HepG2 (cell line): ENCODE data around the gene VWA1. TPM values are rescaled to one million over a fixed set of nuclear protein-coding genes. Genes with fewer than 3 reads are reported as not detected.
A peak's percentile ranks its signal among the peaks of the same experiment; 100 is the strongest.

Experiments
- BRCA1 ChIP-seq: sonication (generic); formaldehyde crosslinking; IDR thresholded peaks from 2 replicates; pipeline ENCODE4 v1.4.0; 2020; ENCODE audit warnings: missing genetic modification reagents
- CEBPG ChIP-seq: IDR thresholded peaks from 2 replicates; pipeline ENCODE4 v1.6.1; 2016
- ELF1 ChIP-seq: sonication (generic); formaldehyde crosslinking; IDR thresholded peaks from 2 replicates; pipeline ENCODE4 v1.4.0; 2020; ENCODE audit warnings: missing genetic modification reagents
- PRPF4 ChIP-seq: fragments of 200-400 bp; formaldehyde crosslinking; IDR thresholded peaks from 2 replicates; pipeline ENCODE4 v1.6.1; 2016; ENCODE audit warnings: low read length, low read depth; ENCODE audit not compliant: poor library complexity, severe bottlenecking
- TGIF2 ChIP-seq: IDR thresholded peaks from 2 replicates; pipeline ENCODE4 v1.6.1; 2016; ENCODE audit warnings: control low read depth, missing compliant biosample characterization
- ZNF180 ChIP-seq: sonication (generic); formaldehyde crosslinking; IDR thresholded peaks from 2 replicates; pipeline ENCODE4 v1.4.0; 2020; ENCODE audit warnings: low read depth, missing genetic modification reagents, borderline replicate concordance
- ZNF253 ChIP-seq: sonication (generic); formaldehyde crosslinking; IDR thresholded peaks from 2 replicates; pipeline ENCODE4 v1.8.0; 2022; ENCODE audit warnings: mild to moderate bottlenecking, missing genetic modification reagents, borderline replicate concordance
- ZNF776 ChIP-seq: sonication (generic); formaldehyde crosslinking; IDR thresholded peaks from 2 replicates; pipeline ENCODE4 v1.4.0; 2020; ENCODE audit warnings: mild to moderate bottlenecking, missing genetic modification reagents
- polyA plus RNA-seq, 8 experiments: library from polyadenylated mRNA; depleted of rRNA in 3 of 8; stranded (reverse) in 7 of 8; unstranded in 1 of 8; fragments of >200 nt; fragmentation: Illumina TruSeq in 4 of 8; extraction: Trizol in 4 of 8; gene quantifications; 2 replicates each; pipeline versions ENCODE4 v1.2.1 to v1.2.3, GENCODE V29; 2011 to 2016; ENCODE audit warnings: low read depth in 4 of 8, missing spikeins in 1 of 8, mixed read lengths in 1 of 8; ENCODE audit not compliant: insufficient read depth in 1 of 8
- total RNA-seq, 5 experiments: library from RNA; depleted of rRNA; stranded (reverse); fragments of >200 nt; fragmentation: Illumina TruSeq; extraction: Trizol; gene quantifications; 2 replicates each; pipeline ENCODE4 v1.2.3, GENCODE V29; 2016; ENCODE audit warnings: low read depth in 1 of 5
- TF ChIP-seq, protein P1 (sequence below): IDR thresholded peaks from 2 replicates; pipeline ENCODE4 v1.6.1; 2012; ENCODE audit warnings: low read length, improper control_type of control experiment
- TF ChIP-seq, protein P2 (sequence below): sonication (generic); IDR thresholded peaks from 2 replicates; pipeline ENCODE4 v1.6.1; 2016; ENCODE audit warnings: low read depth, borderline replicate concordance
- TF ChIP-seq, protein P3 (sequence below): sonication (generic); formaldehyde crosslinking; IDR thresholded peaks from 2 replicates; pipeline ENCODE4 v1.4.0; 2020; ENCODE audit warnings: mild to moderate bottlenecking, missing genetic modification reagents, borderline replicate concordance
- TF ChIP-seq, protein P4 (sequence below): sonication (generic); formaldehyde crosslinking; IDR thresholded peaks from 2 replicates; pipeline ENCODE4 v1.4.0; 2020; ENCODE audit warnings: missing genetic modification reagents, borderline replicate concordance
- TF ChIP-seq, protein P5 (sequence below): sonication (generic); formaldehyde crosslinking; IDR thresholded peaks from 2 replicates; pipeline ENCODE4 v1.4.0; 2020; ENCODE audit warnings: mild to moderate bottlenecking, missing genetic modification reagents

Gene VWA1
- total and polyA plus RNA-seq, 2 of the 13 experiments (the other 11 are each of a cell fraction or from before 2014, with no cell fraction given), result 40.9 to 57.5 TPM

DNA sequence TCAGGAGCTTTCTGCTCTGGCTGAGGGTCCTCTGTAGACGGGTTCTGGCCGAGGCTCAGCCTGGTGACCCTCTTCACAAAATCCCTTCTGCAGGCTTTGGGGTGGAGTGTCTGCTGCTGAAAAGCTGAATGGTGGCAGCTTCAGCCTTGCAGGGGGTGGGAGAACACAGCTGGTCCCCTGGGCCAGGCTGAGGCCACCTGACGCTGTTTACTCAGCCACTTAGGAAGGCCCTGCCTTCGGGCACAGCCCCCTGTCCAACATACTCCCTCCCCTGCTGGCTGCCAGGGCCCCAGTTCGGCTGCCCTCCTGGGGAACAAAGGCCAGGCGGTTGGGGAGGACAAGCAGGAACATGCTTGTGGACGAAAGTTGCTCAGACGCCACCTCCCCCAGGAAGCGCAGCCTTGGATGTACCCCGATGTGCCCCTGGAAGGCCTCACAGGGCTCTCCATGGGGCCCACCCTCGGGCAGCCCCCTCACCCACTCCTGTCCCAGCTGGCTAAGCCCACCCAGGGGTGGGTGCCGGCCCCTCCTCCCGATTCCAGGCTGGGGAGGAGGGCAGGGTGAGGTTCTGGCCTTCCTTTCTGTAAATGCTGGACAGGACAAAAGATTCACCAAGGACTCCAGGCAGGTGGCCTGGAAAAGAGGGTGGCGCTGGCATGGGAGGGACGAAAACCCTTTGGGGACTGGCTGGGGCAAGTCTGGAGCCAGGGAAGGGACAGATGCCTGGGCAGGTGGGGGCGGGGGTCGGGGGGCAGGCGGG lies 14.2 kb upstream of the VWA1 start, which contains the start of gene ANKRD65 (continued):
- TF ChIP-seq PRPF4 (no peak), ELF1 (CRISPR knock-in tag) (peak; percentile 56; the same call in 1 of the 2 replicates), ZNF180 (CRISPR knock-in tag) (no peak), BRCA1 (CRISPR knock-in tag) (no peak), ZNF776 (CRISPR knock-in tag) (no peak), ZNF253 (no peak), TGIF2 (peak; percentile 43; the same call in 1 of the 2 replicates), CEBPG (CRISPR knock-in tag) (no peak)
- TF ChIP-seq, protein P1, sequence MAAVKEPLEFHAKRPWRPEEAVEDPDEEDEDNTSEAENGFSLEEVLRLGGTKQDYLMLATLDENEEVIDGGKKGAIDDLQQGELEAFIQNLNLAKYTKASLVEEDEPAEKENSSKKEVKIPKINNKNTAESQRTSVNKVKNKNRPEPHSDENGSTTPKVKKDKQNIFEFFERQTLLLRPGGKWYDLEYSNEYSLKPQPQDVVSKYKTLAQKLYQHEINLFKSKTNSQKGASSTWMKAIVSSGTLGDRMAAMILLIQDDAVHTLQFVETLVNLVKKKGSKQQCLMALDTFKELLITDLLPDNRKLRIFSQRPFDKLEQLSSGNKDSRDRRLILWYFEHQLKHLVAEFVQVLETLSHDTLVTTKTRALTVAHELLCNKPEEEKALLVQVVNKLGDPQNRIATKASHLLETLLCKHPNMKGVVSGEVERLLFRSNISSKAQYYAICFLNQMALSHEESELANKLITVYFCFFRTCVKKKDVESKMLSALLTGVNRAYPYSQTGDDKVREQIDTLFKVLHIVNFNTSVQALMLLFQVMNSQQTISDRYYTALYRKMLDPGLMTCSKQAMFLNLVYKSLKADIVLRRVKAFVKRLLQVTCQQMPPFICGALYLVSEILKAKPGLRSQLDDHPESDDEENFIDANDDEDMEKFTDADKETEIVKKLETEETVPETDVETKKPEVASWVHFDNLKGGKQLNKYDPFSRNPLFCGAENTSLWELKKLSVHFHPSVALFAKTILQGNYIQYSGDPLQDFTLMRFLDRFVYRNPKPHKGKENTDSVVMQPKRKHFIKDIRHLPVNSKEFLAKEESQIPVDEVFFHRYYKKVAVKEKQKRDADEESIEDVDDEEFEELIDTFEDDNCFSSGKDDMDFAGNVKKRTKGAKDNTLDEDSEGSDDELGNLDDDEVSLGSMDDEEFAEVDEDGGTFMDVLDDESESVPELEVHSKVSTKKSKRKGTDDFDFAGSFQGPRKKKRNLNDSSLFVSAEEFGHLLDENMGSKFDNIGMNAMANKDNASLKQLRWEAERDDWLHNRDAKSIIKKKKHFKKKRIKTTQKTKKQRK, result no peak
- TF ChIP-seq, protein P2, sequence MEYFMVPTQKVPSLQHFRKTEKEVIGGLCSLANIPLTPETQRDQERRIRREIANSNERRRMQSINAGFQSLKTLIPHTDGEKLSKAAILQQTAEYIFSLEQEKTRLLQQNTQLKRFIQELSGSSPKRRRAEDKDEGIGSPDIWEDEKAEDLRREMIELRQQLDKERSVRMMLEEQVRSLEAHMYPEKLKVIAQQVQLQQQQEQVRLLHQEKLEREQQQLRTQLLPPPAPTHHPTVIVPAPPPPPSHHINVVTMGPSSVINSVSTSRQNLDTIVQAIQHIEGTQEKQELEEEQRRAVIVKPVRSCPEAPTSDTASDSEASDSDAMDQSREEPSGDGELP, result peak; percentile 98
- TF ChIP-seq, protein P3, sequence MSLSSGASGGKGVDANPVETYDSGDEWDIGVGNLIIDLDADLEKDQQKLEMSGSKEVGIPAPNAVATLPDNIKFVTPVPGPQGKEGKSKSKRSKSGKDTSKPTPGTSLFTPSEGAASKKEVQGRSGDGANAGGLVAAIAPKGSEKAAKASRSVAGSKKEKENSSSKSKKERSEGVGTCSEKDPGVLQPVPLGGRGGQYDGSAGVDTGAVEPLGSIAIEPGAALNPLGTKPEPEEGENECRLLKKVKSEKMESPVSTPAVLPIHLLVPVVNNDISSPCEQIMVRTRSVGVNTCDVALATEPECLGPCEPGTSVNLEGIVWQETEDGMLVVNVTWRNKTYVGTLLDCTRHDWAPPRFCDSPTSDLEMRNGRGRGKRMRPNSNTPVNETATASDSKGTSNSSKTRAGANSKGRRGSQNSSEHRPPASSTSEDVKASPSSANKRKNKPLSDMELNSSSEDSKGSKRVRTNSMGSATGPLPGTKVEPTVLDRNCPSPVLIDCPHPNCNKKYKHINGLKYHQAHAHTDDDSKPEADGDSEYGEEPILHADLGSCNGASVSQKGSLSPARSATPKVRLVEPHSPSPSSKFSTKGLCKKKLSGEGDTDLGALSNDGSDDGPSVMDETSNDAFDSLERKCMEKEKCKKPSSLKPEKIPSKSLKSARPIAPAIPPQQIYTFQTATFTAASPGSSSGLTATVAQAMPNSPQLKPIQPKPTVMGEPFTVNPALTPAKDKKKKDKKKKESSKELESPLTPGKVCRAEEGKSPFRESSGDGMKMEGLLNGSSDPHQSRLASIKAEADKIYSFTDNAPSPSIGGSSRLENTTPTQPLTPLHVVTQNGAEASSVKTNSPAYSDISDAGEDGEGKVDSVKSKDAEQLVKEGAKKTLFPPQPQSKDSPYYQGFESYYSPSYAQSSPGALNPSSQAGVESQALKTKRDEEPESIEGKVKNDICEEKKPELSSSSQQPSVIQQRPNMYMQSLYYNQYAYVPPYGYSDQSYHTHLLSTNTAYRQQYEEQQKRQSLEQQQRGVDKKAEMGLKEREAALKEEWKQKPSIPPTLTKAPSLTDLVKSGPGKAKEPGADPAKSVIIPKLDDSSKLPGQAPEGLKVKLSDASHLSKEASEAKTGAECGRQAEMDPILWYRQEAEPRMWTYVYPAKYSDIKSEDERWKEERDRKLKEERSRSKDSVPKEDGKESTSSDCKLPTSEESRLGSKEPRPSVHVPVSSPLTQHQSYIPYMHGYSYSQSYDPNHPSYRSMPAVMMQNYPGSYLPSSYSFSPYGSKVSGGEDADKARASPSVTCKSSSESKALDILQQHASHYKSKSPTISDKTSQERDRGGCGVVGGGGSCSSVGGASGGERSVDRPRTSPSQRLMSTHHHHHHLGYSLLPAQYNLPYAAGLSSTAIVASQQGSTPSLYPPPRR (CRISPR knock-in tag), result no peak; the same call in 1 of the 2 replicates
- TF ChIP-seq, protein P4, sequence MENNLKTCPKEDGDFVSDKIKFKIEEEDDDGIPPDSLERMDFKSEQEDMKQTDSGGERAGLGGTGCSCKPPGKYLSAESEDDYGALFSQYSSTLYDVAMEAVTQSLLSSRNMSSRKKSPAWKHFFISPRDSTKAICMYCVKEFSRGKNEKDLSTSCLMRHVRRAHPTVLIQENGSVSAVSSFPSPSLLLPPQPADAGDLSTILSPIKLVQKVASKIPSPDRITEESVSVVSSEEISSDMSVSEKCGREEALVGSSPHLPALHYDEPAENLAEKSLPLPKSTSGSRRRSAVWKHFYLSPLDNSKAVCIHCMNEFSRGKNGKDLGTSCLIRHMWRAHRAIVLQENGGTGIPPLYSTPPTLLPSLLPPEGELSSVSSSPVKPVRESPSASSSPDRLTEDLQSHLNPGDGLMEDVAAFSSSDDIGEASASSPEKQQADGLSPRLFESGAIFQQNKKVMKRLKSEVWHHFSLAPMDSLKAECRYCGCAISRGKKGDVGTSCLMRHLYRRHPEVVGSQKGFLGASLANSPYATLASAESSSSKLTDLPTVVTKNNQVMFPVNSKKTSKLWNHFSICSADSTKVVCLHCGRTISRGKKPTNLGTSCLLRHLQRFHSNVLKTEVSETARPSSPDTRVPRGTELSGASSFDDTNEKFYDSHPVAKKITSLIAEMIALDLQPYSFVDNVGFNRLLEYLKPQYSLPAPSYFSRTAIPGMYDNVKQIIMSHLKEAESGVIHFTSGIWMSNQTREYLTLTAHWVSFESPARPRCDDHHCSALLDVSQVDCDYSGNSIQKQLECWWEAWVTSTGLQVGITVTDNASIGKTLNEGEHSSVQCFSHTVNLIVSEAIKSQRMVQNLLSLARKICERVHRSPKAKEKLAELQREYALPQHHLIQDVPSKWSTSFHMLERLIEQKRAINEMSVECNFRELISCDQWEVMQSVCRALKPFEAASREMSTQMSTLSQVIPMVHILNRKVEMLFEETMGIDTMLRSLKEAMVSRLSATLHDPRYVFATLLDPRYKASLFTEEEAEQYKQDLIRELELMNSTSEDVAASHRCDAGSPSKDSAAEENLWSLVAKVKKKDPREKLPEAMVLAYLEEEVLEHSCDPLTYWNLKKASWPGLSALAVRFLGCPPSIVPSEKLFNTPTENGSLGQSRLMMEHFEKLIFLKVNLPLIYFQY (CRISPR knock-in tag), result no peak
- TF ChIP-seq, protein P5, sequence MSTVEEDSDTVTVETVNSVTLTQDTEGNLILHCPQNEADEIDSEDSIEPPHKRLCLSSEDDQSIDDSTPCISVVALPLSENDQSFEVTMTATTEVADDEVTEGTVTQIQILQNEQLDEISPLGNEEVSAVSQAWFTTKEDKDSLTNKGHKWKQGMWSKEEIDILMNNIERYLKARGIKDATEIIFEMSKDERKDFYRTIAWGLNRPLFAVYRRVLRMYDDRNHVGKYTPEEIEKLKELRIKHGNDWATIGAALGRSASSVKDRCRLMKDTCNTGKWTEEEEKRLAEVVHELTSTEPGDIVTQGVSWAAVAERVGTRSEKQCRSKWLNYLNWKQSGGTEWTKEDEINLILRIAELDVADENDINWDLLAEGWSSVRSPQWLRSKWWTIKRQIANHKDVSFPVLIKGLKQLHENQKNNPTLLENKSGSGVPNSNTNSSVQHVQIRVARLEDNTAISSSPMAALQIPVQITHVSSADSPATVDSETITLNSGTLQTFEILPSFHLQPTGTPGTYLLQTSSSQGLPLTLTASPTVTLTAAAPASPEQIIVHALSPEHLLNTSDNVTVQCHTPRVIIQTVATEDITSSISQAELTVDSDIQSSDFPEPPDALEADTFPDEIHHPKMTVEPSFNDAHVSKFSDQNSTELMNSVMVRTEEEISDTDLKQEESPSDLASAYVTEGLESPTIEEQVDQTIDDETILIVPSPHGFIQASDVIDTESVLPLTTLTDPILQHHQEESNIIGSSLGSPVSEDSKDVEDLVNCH, result no peak
